Measurements from ENCODE around the gene MACROH2A1. TPM values are rescaled to one million over a fixed set of nuclear protein-coding genes. Genes with fewer than 3 reads are reported as not detected.

Gene MACROH2A1
- total RNA-seq, 4 donors from 2014 or later: 196 to 234 (median 208) TPM

- no peak overlapping the region for H3K4me3 ChIP-seq (ENCODE audit: low read depth, poor library complexity, severe bottlenecking)
- no peak for DNase-seq (ENCODE audit: low spot score in 2 of 2)
- intact Hi-C loops (cut with DNase I; ENCODE audit: low total_unique reads): no loop called here
- TF ChIP-seq CTCF (IDR thresholded peaks at IDR 0.05) (no peak), POLR2A (IDR thresholded peaks at IDR 0.05) (no peak)
These were observed 18.1 kb upstream of the MACROH2A1 start for GRCh38 chr5:135417083-135417482.

GRCh38 chr5:135405082-135405481 lies 6.1 kb upstream of the MACROH2A1 start:
- TF ChIP-seq POLR2A (IDR thresholded peaks at IDR 0.05) (no peak), CTCF (IDR thresholded peaks at IDR 0.05) (no peak)
- 79 to 93% methylated on average over 2 of the region's 2 CpGs for WGBS, 2 donors
- DNase-seq (ENCODE audit: low spot score in 2 of 2): no peak
- intact Hi-C loops (cut with DNase I; ENCODE audit: low total_unique reads): no loop called here
- no peak overlapping the region for H3K4me3 ChIP-seq (ENCODE audit: low read depth, poor library complexity, severe bottlenecking)

- intact Hi-C loops (cut with DNase I; ENCODE audit: low total_unique reads): no loop called here
- no peak for TF ChIP-seq CTCF (IDR thresholded peaks at IDR 0.05)
- TF ChIP-seq POLR2A (IDR thresholded peaks at IDR 0.05): no peak
- no peak for DNase-seq (ENCODE audit: low spot score in 2 of 2)
- WGBS, 2 donors: 74 to 80% methylated on average over 2 of the region's 2 CpGs
- H3K4me3 ChIP-seq (ENCODE audit: low read depth, poor library complexity, severe bottlenecking): no peak overlapping the region
These were observed 3.0 kb upstream of the MACROH2A1 start for GRCh38 chr5:135402031-135402430.

- 69 to 75% methylated on average over 5 of the region's 5 CpGs for WGBS, 2 donors
These were observed 1.8 kb upstream of the MACROH2A1 start for GRCh38 chr5:135400866-135401265.

GRCh38 chr5:135399794-135400542 lies 937 bp upstream of the MACROH2A1 start:
- peak overlapping the region; percentile 86 for H3K4me3 ChIP-seq (ENCODE audit: low read depth, poor library complexity, severe bottlenecking)
- no peak for DNase-seq (ENCODE audit: low spot score in 2 of 2)
- no peak for TF ChIP-seq CTCF (IDR thresholded peaks at IDR 0.05)
- no peak for TF ChIP-seq POLR2A (IDR thresholded peaks at IDR 0.05)
- intact Hi-C loops (cut with DNase I; ENCODE audit: low total_unique reads): no loop called here
- WGBS, 2 donors: 35 to 36% methylated on average over 25 of the region's 25 CpGs

More at GRCh38 chr5:135400866-135401265, 1.8 kb upstream of the MACROH2A1 start:
- no peak for TF ChIP-seq POLR2A (IDR thresholded peaks at IDR 0.05)
- no peak for TF ChIP-seq CTCF (IDR thresholded peaks at IDR 0.05)
- intact Hi-C loops (cut with DNase I; ENCODE audit: low total_unique reads): no loop called here
- no peak for DNase-seq (ENCODE audit: low spot score in 2 of 2)
- no peak overlapping the region for H3K4me3 ChIP-seq (ENCODE audit: low read depth, poor library complexity, severe bottlenecking)
